Endometrium (tissue), 2 donors: ENCODE results near the gene SMIM45.

Experiments used
- FAIRE-seq: peaks from 2 replicates; lab custom pipeline; 2012; peaks lifted over from hg19 to GRCh38; lab: Jason Lieb, UNC
- donor health status: control.
- donor health status: control.

Gene SMIM45

GRCh38 chr22:41915786-41916493 is 36.0 kb upstream of the SMIM45 start:
- no peak for FAIRE-seq

- no peak for FAIRE-seq
Observed at GRCh38 chr22:41916745-41917358, 35.1 kb upstream of the SMIM45 start.

GRCh38 chr22:41917375-41917902 is 34.5 kb upstream of the SMIM45 start:
- FAIRE-seq = no peak

GRCh38 chr22:41917903-41918791 is 33.8 kb upstream of the SMIM45 start:
- FAIRE-seq = no peak

- FAIRE-seq = no peak
Observed at GRCh38 chr22:41919357-41920224, 32.4 kb upstream of the SMIM45 start.

GRCh38 chr22:41920271-41920976 is 31.5 kb upstream of the SMIM45 start:
- FAIRE-seq = no peak

- FAIRE-seq = no peak
Observed at GRCh38 chr22:41922328-41922727, 29.6 kb upstream of the SMIM45 start.

- FAIRE-seq = no peak
Observed at GRCh38 chr22:41922940-41923594, 28.9 kb upstream of the SMIM45 start.

- FAIRE-seq = no peak
Observed at GRCh38 chr22:41923595-41924276, 28.2 kb upstream of the SMIM45 start.

- no peak for FAIRE-seq
Observed at GRCh38 chr22:41925783-41926460, 26.0 kb upstream of the SMIM45 start.

- FAIRE-seq = no peak
Observed at GRCh38 chr22:41927813-41928212, 24.1 kb upstream of the SMIM45 start.

GRCh38 chr22:41928593-41929417 is 23.1 kb upstream of the SMIM45 start:
- FAIRE-seq = no peak

- no peak for FAIRE-seq
Observed at GRCh38 chr22:41929418-41929810, 22.5 kb upstream of the SMIM45 start.

GRCh38 chr22:41931701-41932269 is 20.2 kb upstream of the SMIM45 start:
- FAIRE-seq = no peak

- no peak for FAIRE-seq
Observed at GRCh38 chr22:41932353-41932752, 19.6 kb upstream of the SMIM45 start.

- no peak for FAIRE-seq
Observed at GRCh38 chr22:41933411-41934177, 18.4 kb upstream of the SMIM45 start.

GRCh38 chr22:41934284-41935014 is 17.5 kb upstream of the SMIM45 start:
- FAIRE-seq = no peak
